ENCODE data around the gene C12orf76. TPM values are rescaled to one million over a fixed set of nuclear protein-coding genes. Genes with fewer than 3 reads are reported as not detected.

The C12orf76 gene
- total and polyA plus RNA-seq, 9 of the 15 experiments (the other 6 are each of a cell fraction or from before 2014, with no cell fraction given) = 6.3 to 38.6 (median 12.3) TPM

DNA sequence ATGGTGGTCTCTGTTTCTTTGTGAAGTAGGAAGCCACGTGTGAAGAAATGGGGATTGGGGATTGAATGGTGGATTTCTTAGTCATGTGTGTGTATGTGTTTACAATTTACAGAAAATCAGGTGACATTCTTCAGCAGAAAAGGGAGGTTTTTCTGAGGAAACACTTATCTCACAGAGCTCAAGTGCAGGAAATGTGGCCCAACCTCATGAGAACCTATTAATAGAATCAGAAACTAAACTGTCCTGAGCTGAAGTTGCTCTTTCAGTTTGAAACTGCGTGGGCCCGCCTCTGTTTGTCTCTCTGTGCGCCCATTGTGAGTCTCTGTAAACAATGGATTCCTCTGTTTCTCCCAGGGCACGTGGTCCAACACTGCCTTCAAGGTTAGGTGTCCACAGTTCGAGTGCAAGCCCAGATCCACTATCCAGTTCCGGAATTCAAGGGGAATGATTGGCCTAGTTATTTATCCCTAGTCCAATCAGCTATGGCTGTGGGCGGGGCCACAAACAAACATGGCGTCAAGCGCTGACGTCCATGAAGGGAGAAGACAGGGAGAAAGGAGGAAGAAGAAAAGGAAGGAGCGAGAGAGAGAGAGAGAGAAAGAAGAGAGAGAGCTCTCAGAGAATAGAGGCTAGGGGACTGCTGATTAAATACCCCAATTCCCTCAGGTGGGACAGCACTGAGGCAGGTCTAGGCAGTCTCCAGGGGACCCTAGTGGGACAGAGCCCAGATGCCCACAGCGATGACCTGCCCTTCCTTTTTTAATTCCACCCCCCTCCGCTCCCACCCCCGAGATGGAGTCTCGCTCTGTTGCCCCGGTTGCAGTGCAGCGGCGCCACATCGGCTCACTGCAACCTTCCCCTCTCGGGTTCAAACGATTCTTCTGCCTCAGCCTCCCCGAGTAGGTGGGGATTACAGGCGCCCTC lies 31.4 kb upstream of the C12orf76 start (continued):
- TF ChIP-seq, protein P1, sequence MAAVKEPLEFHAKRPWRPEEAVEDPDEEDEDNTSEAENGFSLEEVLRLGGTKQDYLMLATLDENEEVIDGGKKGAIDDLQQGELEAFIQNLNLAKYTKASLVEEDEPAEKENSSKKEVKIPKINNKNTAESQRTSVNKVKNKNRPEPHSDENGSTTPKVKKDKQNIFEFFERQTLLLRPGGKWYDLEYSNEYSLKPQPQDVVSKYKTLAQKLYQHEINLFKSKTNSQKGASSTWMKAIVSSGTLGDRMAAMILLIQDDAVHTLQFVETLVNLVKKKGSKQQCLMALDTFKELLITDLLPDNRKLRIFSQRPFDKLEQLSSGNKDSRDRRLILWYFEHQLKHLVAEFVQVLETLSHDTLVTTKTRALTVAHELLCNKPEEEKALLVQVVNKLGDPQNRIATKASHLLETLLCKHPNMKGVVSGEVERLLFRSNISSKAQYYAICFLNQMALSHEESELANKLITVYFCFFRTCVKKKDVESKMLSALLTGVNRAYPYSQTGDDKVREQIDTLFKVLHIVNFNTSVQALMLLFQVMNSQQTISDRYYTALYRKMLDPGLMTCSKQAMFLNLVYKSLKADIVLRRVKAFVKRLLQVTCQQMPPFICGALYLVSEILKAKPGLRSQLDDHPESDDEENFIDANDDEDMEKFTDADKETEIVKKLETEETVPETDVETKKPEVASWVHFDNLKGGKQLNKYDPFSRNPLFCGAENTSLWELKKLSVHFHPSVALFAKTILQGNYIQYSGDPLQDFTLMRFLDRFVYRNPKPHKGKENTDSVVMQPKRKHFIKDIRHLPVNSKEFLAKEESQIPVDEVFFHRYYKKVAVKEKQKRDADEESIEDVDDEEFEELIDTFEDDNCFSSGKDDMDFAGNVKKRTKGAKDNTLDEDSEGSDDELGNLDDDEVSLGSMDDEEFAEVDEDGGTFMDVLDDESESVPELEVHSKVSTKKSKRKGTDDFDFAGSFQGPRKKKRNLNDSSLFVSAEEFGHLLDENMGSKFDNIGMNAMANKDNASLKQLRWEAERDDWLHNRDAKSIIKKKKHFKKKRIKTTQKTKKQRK (IDR thresholded peaks at IDR 0.05; ENCODE audit: borderline replicate concordance, low read depth, low read length) = no peak
- 0 out of 2 replicates have a peak, but pooled peaks have one; percentile 42 for TF ChIP-seq ZNF24 (IDR thresholded peaks at IDR 0.05)
- no peak for TF ChIP-seq U2AF2 (optimal IDR thresholded peaks at IDR 0.05; ENCODE audit: low read depth, low read length)
- TF ChIP-seq THAP12 (CRISPR knock-in tag; IDR thresholded peaks at IDR 0.05) = no peak
- TF ChIP-seq, protein P2, sequence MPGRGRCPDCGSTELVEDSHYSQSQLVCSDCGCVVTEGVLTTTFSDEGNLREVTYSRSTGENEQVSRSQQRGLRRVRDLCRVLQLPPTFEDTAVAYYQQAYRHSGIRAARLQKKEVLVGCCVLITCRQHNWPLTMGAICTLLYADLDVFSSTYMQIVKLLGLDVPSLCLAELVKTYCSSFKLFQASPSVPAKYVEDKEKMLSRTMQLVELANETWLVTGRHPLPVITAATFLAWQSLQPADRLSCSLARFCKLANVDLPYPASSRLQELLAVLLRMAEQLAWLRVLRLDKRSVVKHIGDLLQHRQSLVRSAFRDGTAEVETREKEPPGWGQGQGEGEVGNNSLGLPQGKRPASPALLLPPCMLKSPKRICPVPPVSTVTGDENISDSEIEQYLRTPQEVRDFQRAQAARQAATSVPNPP (IDR thresholded peaks at IDR 0.05; ENCODE audit: borderline replicate concordance, insufficient read depth, insufficient read length) = no peak
- no peak for TF ChIP-seq BRF1 (IDR thresholded peaks at IDR 0.05; ENCODE audit: borderline replicate concordance, extremely low read depth, insufficient read length)
- TF ChIP-seq ELF4 (CRISPR knock-in tag; IDR thresholded peaks at IDR 0.05) = peak; percentile 51; the same call in 1 of the 2 replicates
- TF ChIP-seq CHD1 (IDR thresholded peaks at IDR 0.05; ENCODE audit: low read length) = no peak
- no peak for TF ChIP-seq MXI1 (IDR thresholded peaks at IDR 0.05; ENCODE audit: low read depth, low read length)
- no peak; the same call in 1 of the 2 replicates for TF ChIP-seq ZNF134 (CRISPR knock-in tag; conservative IDR thresholded peaks at IDR 0.05)
- peak; percentile 93 for TF ChIP-seq TAF7 (tag; IDR thresholded peaks at IDR 0.05)
- TF ChIP-seq, protein P3, sequence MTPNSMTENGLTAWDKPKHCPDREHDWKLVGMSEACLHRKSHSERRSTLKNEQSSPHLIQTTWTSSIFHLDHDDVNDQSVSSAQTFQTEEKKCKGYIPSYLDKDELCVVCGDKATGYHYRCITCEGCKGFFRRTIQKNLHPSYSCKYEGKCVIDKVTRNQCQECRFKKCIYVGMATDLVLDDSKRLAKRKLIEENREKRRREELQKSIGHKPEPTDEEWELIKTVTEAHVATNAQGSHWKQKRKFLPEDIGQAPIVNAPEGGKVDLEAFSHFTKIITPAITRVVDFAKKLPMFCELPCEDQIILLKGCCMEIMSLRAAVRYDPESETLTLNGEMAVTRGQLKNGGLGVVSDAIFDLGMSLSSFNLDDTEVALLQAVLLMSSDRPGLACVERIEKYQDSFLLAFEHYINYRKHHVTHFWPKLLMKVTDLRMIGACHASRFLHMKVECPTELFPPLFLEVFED (CRISPR knock-in tag; conservative IDR thresholded peaks at IDR 0.05) = peak; percentile 82
- TF ChIP-seq YY1 (IDR thresholded peaks at IDR 0.05; ENCODE audit: borderline replicate concordance in 1 of 3, control insufficient read depth in 1 of 3, extremely low read depth in 1 of 3, insufficient read depth in 3 of 3, insufficient read length in 1 of 3, insufficient replicate concordance in 2 of 3, low read depth in 1 of 3, low read length in 2 of 3) = peak; percentile 69 to 99 (median 90)
- peak; percentile 66 for TF ChIP-seq CXXC5 (CRISPR knock-in tag; IDR thresholded peaks at IDR 0.05)
- peak; percentile 87 for TF ChIP-seq STAT5A (IDR thresholded peaks at IDR 0.05; ENCODE audit: borderline replicate concordance, low read length)
- 0 out of 2 replicates have a peak, but pooled peaks have one; percentile 14 for TF ChIP-seq MTF1 (CRISPR knock-in tag; IDR thresholded peaks at IDR 0.05; ENCODE audit: borderline replicate concordance)

All from K562 (cell line).